Esophagus squamous epithelium (tissue), 5 donors: ENCODE data around the gene RABGAP1L. TPM values are rescaled to one million over a fixed set of nuclear protein-coding genes. Genes with fewer than 3 reads are reported as not detected.

Experiments
- DNase-seq: peaks from one replicate; lab custom pipeline; 2025; lab: John Stamatoyannopoulos, UW
- H3K27ac ChIP-seq, 4 donors: fragments of 200-600 bp; sonication (generic); one replicate each; pipeline ENCODE4 v1.5.1; 2016 to 2019; ENCODE audit warnings: mild to moderate bottlenecking in 1 of 4
- H3K27me3 ChIP-seq, 4 donors: fragments of 200-600 bp; sonication (generic); 1 replicate in 3 of 4; 2 replicates in 1 of 4; pipeline versions ENCODE4 v1.5.1 to v1.6.0; 2017 to 2021; ENCODE audit warnings: antibody characterized with exemption in 1 of 4
- H3K36me3 ChIP-seq, 3 donors: fragments of 200-600 bp; sonication (generic); one replicate each; pipeline ENCODE4 v1.5.1; 2016 to 2019
- H3K4me1 ChIP-seq, 3 donors: fragments of 200-600 bp; sonication (generic); one replicate each; pipeline ENCODE4 v1.5.1; 2017 to 2019
- H3K4me3 ChIP-seq, 4 donors: fragments of 200-600 bp; sonication (generic); 1 replicate in 3 of 4; 2 replicates in 1 of 4; pipeline ENCODE4 v1.5.1; 2016 to 2019; ENCODE audit warnings: mild to moderate bottlenecking in 2 of 4, moderate library complexity in 1 of 4
- H3K9me3 ChIP-seq, 3 donors: fragments of 200-600 bp; sonication (generic); one replicate each; pipeline ENCODE4 v1.5.1; 2016 to 2019
- CTCF ChIP-seq, 6 experiments: fragments of 450-650 bp in 4 of 6; fragments of 200-600 bp in 2 of 6; sonication (generic) in 2 of 6; IDR thresholded peaks; one replicate each; pipeline ENCODE4 v1.5.1; 2016 to 2019; ENCODE audit warnings: antibody characterized with exemption in 6 of 6, mild to moderate bottlenecking in 4 of 6, moderate library complexity in 4 of 6
- POLR2A ChIP-seq, 4 donors: fragments of 450-650 bp; IDR thresholded peaks; one replicate each; pipeline ENCODE4 v1.6.1; 2017; ENCODE audit warnings: antibody characterized with exemption in 4 of 4, mild to moderate bottlenecking in 4 of 4, moderate library complexity in 3 of 4
- WGBS, 2 donors: methylation state at CpG; one replicate each; pipeline ENCODE4 v1.1.5; 2018; 5-methylcytosine and 5-hydroxymethylcytosine counted together
- intact Hi-C: fragments of 100-400 bp; cut with DNase I; formaldehyde crosslinking; loops from one replicate; pipeline ENCODE4 v1.15.0; 2022
- total RNA-seq, 4 donors: library from RNA; depleted of rRNA; stranded (reverse); fragments of >200 nt; gene quantifications; one replicate each; pipeline ENCODE4 v1.1.0, GENCODE V29; 2016
- donor health status: DM: yes; HTN: yes; CAD: no.

Gene RABGAP1L
- total RNA-seq, 4 donors from 2014 or later = 35.7 to 45.6 (median 41.0) TPM

- H3K9me3 ChIP-seq = no peaks in the 10 kb centered on the region
- no peak for DNase-seq
- 38 to 68% methylated on average over 2 of the region's 2 CpGs for WGBS, 2 donors
- no peak overlapping the region for H3K4me3 ChIP-seq
- TF ChIP-seq CTCF (IDR thresholded peaks at IDR 0.05) (no peak), POLR2A (IDR thresholded peaks at IDR 0.05) (no peak)
- H3K27ac ChIP-seq = peak overlapping the region in 3 of 4 donors; percentile 68 to 84 (median 83)
- H3K27me3 ChIP-seq = no peaks in the 10 kb centered on the region
- intact Hi-C loops = no loop called here
- no peaks in the 10 kb centered on the region for H3K36me3 ChIP-seq
- H3K4me1 ChIP-seq = peaks cover 0 to 51% (median 0%) of the 10 kb centered on the region in 3 donors
Measured at GRCh38 chr1:174871886-174872285, 712.6 kb downstream of the RABGAP1L start.

GRCh38 chr1:174872615-174873058, 713.3 kb downstream of the RABGAP1L start:
- DNase-seq = no peak
- no peaks in the 10 kb centered on the region for H3K36me3 ChIP-seq
- no peak for TF ChIP-seq CTCF (IDR thresholded peaks at IDR 0.05)
- TF ChIP-seq POLR2A (IDR thresholded peaks at IDR 0.05) = no peak
- H3K9me3 ChIP-seq = no peaks in the 10 kb centered on the region
- no peak overlapping the region for H3K4me3 ChIP-seq
- 94 to 100% methylated on average over 2 of the region's 2 CpGs for WGBS, 2 donors
- intact Hi-C loops = no loop called here
- no peaks in the 10 kb centered on the region for H3K27me3 ChIP-seq
- H3K27ac ChIP-seq = peak overlapping the region in 3 of 4 donors; percentile 68 to 84 (median 83)
- H3K4me1 ChIP-seq = peaks cover 0 to 51% (median 0%) of the 10 kb centered on the region in 3 donors

GRCh38 chr1:174874331-174875053, 715.2 kb downstream of the RABGAP1L start:
- peak overlapping the region in 3 of 4 donors; percentile 6 to 28 (median 16) for H3K4me3 ChIP-seq
- intact Hi-C loops = no loop called here
- H3K27ac ChIP-seq = peak overlapping the region in 2 of 4 donors; percentile 49 to 83
- 47 to 75% methylated on average over 11 of the region's 11 CpGs for WGBS, 2 donors
- H3K27me3 ChIP-seq = no peaks in the 10 kb centered on the region
- DNase-seq = no peak
- H3K36me3 ChIP-seq = no peaks in the 10 kb centered on the region
- no peaks in the 10 kb centered on the region for H3K9me3 ChIP-seq
- TF ChIP-seq CTCF (IDR thresholded peaks at IDR 0.05) = no peak
- no peak for TF ChIP-seq POLR2A (IDR thresholded peaks at IDR 0.05)
- peaks cover 0 to 51% (median 0%) of the 10 kb centered on the region in 3 donors for H3K4me1 ChIP-seq

GRCh38 chr1:174875306-174875705, 716.0 kb downstream of the RABGAP1L start:
- DNase-seq = no peak
- no peaks in the 10 kb centered on the region for H3K27me3 ChIP-seq
- peaks cover 0 to 3% (median 0%) of the 10 kb centered on the region in 3 donors for H3K36me3 ChIP-seq
- peak overlapping the region in 2 of 4 donors; percentile 12 to 24 for H3K4me3 ChIP-seq
- no peaks in the 10 kb centered on the region for H3K9me3 ChIP-seq
- 49 to 57% methylated on average over 4 of the region's 4 CpGs for WGBS, 2 donors
- intact Hi-C loops = no loop called here
- TF ChIP-seq POLR2A (IDR thresholded peaks at IDR 0.05) (no peak), CTCF (IDR thresholded peaks at IDR 0.05) (no peak)
- peak overlapping the region in 2 of 4 donors; percentile 49 to 83 for H3K27ac ChIP-seq
- H3K4me1 ChIP-seq = peaks cover 0 to 46% (median 0%) of the 10 kb centered on the region in 3 donors

GRCh38 chr1:174877208-174877673, 717.9 kb downstream of the RABGAP1L start:
- peak overlapping the region in 1 of 4 donors; percentile 10 for H3K4me3 ChIP-seq
- intact Hi-C loops = no loop called here

More at GRCh38 chr1:174877208-174877673, 717.9 kb downstream of the RABGAP1L start:
- DNase-seq = no peak
- Histone ChIP-seq H3K36me3 (peaks cover 0 to 9% (median 0%) of the 10 kb centered on the region in 3 donors), H3K9me3 (no peaks in the 10 kb centered on the region), H3K27me3 (no peaks in the 10 kb centered on the region), H3K27ac (no peak overlapping the region), H3K4me1 (peaks cover 0 to 32% (median 0%) of the 10 kb centered on the region in 3 donors)
- TF ChIP-seq POLR2A (IDR thresholded peaks at IDR 0.05) (no peak), CTCF (IDR thresholded peaks at IDR 0.05) (no peak)
- WGBS, 2 donors = 45 to 54% methylated on average over 4 of the region's 4 CpGs
